H1 (cell line): ENCODE results near the gene WIPF1. TPM values are rescaled to one million over a fixed set of nuclear protein-coding genes. Genes with fewer than 3 reads are reported as not detected.
A peak's percentile ranks its signal among the peaks of the same experiment; 100 is the strongest.

Experiments
- CTCF ChIA-PET: fragments of 300-600 bp; sonication (Branson Sonifier 250); formaldehyde crosslinking; loops from one replicate; lab custom pipeline; 2021; ENCODE audit not compliant: partially characterized antibody; lab: Charles Lee
- POLR2A ChIA-PET: fragments of 300-600 bp; sonication (Branson Sonifier 250); formaldehyde crosslinking; loops from one replicate; lab custom pipeline; 2021; ENCODE audit warnings: inconsistent platforms; ENCODE audit not compliant: partially characterized antibody; lab: Charles Lee
- DNase-seq, 2 experiments: peaks; one replicate each; pipeline versions ENCODE4 v3.0.0 to v3.0.0-alpha.2; 2010 to 2022; ENCODE audit warnings: low spot score in 2 of 2, low read depth in 1 of 2, mixed read lengths in 1 of 2
- FAIRE-seq: peaks from 2 replicates; lab custom pipeline; 2011; peaks lifted over from hg19 to GRCh38; lab: Jason Lieb, UNC
- H2AFZ ChIP-seq: 2 replicates; pipeline ENCODE4 v1.8.1; 2012; ENCODE audit warnings: low read length, inconsistent platforms
- H2AK5ac ChIP-seq: 2 replicates; pipeline ENCODE4 v1.6.1; 2013; ENCODE audit warnings: low read depth, low read length
- H2BK120ac ChIP-seq: replicated peaks from 2 replicates; pipeline ENCODE3; 2013; ENCODE audit warnings: low read depth, low read length, inconsistent platforms
- H2BK12ac ChIP-seq: 2 replicates; pipeline ENCODE4 v1.6.1; 2013; ENCODE audit warnings: low read depth, low read length
- H2BK15ac ChIP-seq: 2 replicates; pipeline ENCODE4 v1.6.1; 2013; ENCODE audit warnings: low read length
- H2BK20ac ChIP-seq: 2 replicates; pipeline ENCODE4 v1.6.1; 2013; ENCODE audit warnings: low read length
- H2BK5ac ChIP-seq: 2 replicates; pipeline ENCODE4 v1.6.1; 2013; ENCODE audit warnings: low read depth, low read length
- H3K14ac ChIP-seq: 2 replicates; pipeline ENCODE4 v1.6.1; 2013; ENCODE audit warnings: inconsistent platforms; ENCODE audit not compliant: insufficient read length
- H3K18ac ChIP-seq: 2 replicates; pipeline ENCODE4 v1.6.1; 2013; ENCODE audit warnings: low read length; ENCODE audit errors: extremely low read depth
- H3K23ac ChIP-seq: 2 replicates; pipeline ENCODE4 v1.6.1; 2013; ENCODE audit warnings: inconsistent platforms; ENCODE audit not compliant: insufficient read length
- H3K23me2 ChIP-seq: 2 replicates; pipeline ENCODE4 v1.6.1; 2013; ENCODE audit warnings: low read depth, low read length
- H3K27ac ChIP-seq: 2 replicates; pipeline ENCODE4 v1.6.1; 2011; ENCODE audit warnings: low read depth, low read length, inconsistent platforms
- H3K27me3 ChIP-seq, 4 experiments: replicated peaks in 1 of 4; 1 replicate in 1 of 4; 2 replicates in 3 of 4; pipeline versions ENCODE4 v1.6.1 to v1.8.1; 2011 to 2013; ENCODE audit warnings: low read length in 3 of 4, mild to moderate bottlenecking in 3 of 4, inconsistent platforms in 2 of 4, mixed read lengths in 2 of 4, moderate library complexity in 1 of 4; ENCODE audit not compliant: control insufficient read depth in 3 of 4, insufficient read depth in 3 of 4; ENCODE audit errors: extremely low read depth in 1 of 4
- H3K36me3 ChIP-seq, 4 experiments: 2 replicates each; pipeline versions ENCODE4 v1.6.1 to v1.8.1; 2011 to 2013; ENCODE audit warnings: mild to moderate bottlenecking in 4 of 4, low read length in 3 of 4, moderate library complexity in 2 of 4, control low read depth in 1 of 4, inconsistent platforms in 1 of 4; ENCODE audit not compliant: insufficient read depth in 4 of 4, control insufficient read depth in 2 of 4
- H3K4ac ChIP-seq: replicated peaks from 2 replicates; pipeline ENCODE3; 2013; ENCODE audit warnings: low read length, low read depth, mixed read lengths, inconsistent platforms; ENCODE audit not compliant: insufficient read length
- H3K4me1 ChIP-seq, 4 experiments: replicated peaks in 1 of 4; 1 replicate in 1 of 4; 2 replicates in 3 of 4; pipeline versions ENCODE4 v1.6.1 to v1.8.1; 2011 to 2013; ENCODE audit warnings: low read length in 3 of 4, inconsistent platforms in 2 of 4, mixed read lengths in 1 of 4; ENCODE audit not compliant: insufficient read depth in 4 of 4, control insufficient read depth in 3 of 4
- H3K4me2 ChIP-seq, 2 experiments: 2 replicates each; pipeline versions ENCODE4 v1.6.1 to v1.8.1; 2011 to 2013; ENCODE audit warnings: low read depth in 2 of 2, low read length in 2 of 2, control low read depth in 1 of 2, inconsistent platforms in 1 of 2, mild to moderate bottlenecking in 1 of 2; ENCODE audit not compliant: insufficient read depth in 1 of 2
- H3K4me3 ChIP-seq, 4 experiments: fragments of 200-600, 300-600 bp in 1 of 4; sonication (generic), shearing (Covaris generic), sonication (Bioruptor Twin) in 1 of 4; 2 replicates each; pipeline versions ENCODE4 v1.5.1 to v1.8.1; 2011 to 2016; ENCODE audit warnings: low read length in 4 of 4, low read depth in 3 of 4, control low read depth in 2 of 4, inconsistent platforms in 2 of 4, mild to moderate bottlenecking in 2 of 4, mixed read lengths in 1 of 4, moderate library complexity in 1 of 4; ENCODE audit not compliant: insufficient read depth in 2 of 4; ENCODE audit errors: extremely low read depth in 1 of 4
- H3K56ac ChIP-seq: replicated peaks from 2 replicates; pipeline ENCODE3; 2013; ENCODE audit warnings: low read depth, mild to moderate bottlenecking, mixed read lengths, low read length, inconsistent platforms; ENCODE audit not compliant: insufficient read length
- H3K79me1 ChIP-seq: 2 replicates; pipeline ENCODE4 v1.6.1; 2013; ENCODE audit warnings: low read depth, low read length, control low read depth
- H3K79me2 ChIP-seq, 2 experiments: 2 replicates each; pipeline versions ENCODE4 v1.6.1 to v1.8.1; 2012 to 2013; ENCODE audit warnings: low read length in 2 of 2, mild to moderate bottlenecking in 2 of 2, inconsistent platforms in 1 of 2; ENCODE audit not compliant: insufficient read depth in 2 of 2, control insufficient read depth in 1 of 2
- H3K9ac ChIP-seq, 4 experiments: replicated peaks in 1 of 4; 1 replicate in 1 of 4; 2 replicates in 3 of 4; pipeline versions ENCODE4 v1.6.1 to v1.8.1; 2011 to 2013; ENCODE audit warnings: low read depth in 3 of 4, low read length in 3 of 4, control low read depth in 2 of 4, mild to moderate bottlenecking in 2 of 4, moderate library complexity in 2 of 4, inconsistent platforms in 1 of 4; ENCODE audit errors: extremely low read depth in 1 of 4
- H3K9me3 ChIP-seq, 2 experiments: 2 replicates each; pipeline versions ENCODE4 v1.6.1 to v1.8.1; 2012 to 2013; ENCODE audit warnings: mild to moderate bottlenecking in 2 of 2, moderate library complexity in 2 of 2, control low read depth in 1 of 2, inconsistent platforms in 1 of 2, low read depth in 1 of 2, low read length in 1 of 2, mixed read lengths in 1 of 2; ENCODE audit not compliant: insufficient read depth in 2 of 2
- H4K20me1 ChIP-seq, 2 experiments: replicated peaks in 1 of 2; 2 replicates each; pipeline versions ENCODE3 to v1.8.1; 2011 to 2013; ENCODE audit warnings: inconsistent platforms in 2 of 2, low read length in 2 of 2, mild to moderate bottlenecking in 1 of 2; ENCODE audit not compliant: insufficient read depth in 2 of 2, control insufficient read depth in 1 of 2
- H4K5ac ChIP-seq: 2 replicates; pipeline ENCODE4 v1.6.1; 2013; ENCODE audit warnings: low read length, low read depth, mixed read lengths, inconsistent platforms; ENCODE audit not compliant: insufficient read length
- H4K8ac ChIP-seq: 2 replicates; pipeline ENCODE4 v1.8.0; 2013; ENCODE audit warnings: mild to moderate bottlenecking, moderate library complexity, low read length, inconsistent platforms; ENCODE audit not compliant: insufficient read depth; ENCODE audit errors: extremely low read depth
- H4K91ac ChIP-seq: replicated peaks from 2 replicates; pipeline ENCODE3; 2013; ENCODE audit warnings: low read length, mixed read lengths, inconsistent platforms; ENCODE audit not compliant: insufficient read length
- CBX8 ChIP-seq: fragments of 300-800, 300-1000 bp; sonication (generic); IDR thresholded peaks from 2 replicates; pipeline ENCODE4 v1.7.1; 2016; ENCODE audit warnings: low read depth, low read length, borderline replicate concordance
- CHD2 ChIP-seq: IDR thresholded peaks from 2 replicates; pipeline ENCODE4 v1.6.1; 2012; ENCODE audit warnings: low read length, improper control_type of control experiment
- E2F6 ChIP-seq: IDR thresholded peaks from 2 replicates; pipeline ENCODE4 v1.6.1; 2012; ENCODE audit warnings: inconsistent platforms
- FOSL1 ChIP-seq: IDR thresholded peaks from 2 replicates; pipeline ENCODE4 v1.6.1; 2011; ENCODE audit warnings: mild to moderate bottlenecking, low read depth, low read length, moderate library complexity; ENCODE audit not compliant: insufficient read depth
- HDAC2 ChIP-seq, 2 experiments: fragments of 300-600 bp in 1 of 2; sonication (generic) in 1 of 2; IDR thresholded peaks; 2 replicates each; pipeline ENCODE4 v1.6.1; 2011 to 2012; ENCODE audit warnings: low read depth in 2 of 2, low read length in 2 of 2, mild to moderate bottlenecking in 2 of 2, moderate library complexity in 2 of 2, borderline replicate concordance in 1 of 2, inconsistent platforms in 1 of 2
- JUN ChIP-seq: IDR thresholded peaks from 2 replicates; pipeline ENCODE4 v1.6.1; 2011; ENCODE audit warnings: low read depth, mild to moderate bottlenecking, improper control_type of control experiment, low read length
- KDM1A ChIP-seq: fragments of 200-600, 300-600 bp; sonication (generic); IDR thresholded peaks from 2 replicates; pipeline ENCODE4 v1.7.1; 2016; ENCODE audit warnings: mild to moderate bottlenecking, low read length, borderline replicate concordance
- POLR2AphosphoS5 ChIP-seq: IDR thresholded peaks from 2 replicates; pipeline ENCODE4 v1.6.1; 2011; ENCODE audit warnings: low read depth, low read length
- POU5F1 ChIP-seq: IDR thresholded peaks from 2 replicates; pipeline ENCODE4 v1.6.1; 2011; ENCODE audit warnings: low read depth, mild to moderate bottlenecking, low read length, moderate library complexity
- RXRA ChIP-seq: IDR thresholded peaks from 2 replicates; pipeline ENCODE4 v1.6.1; 2011; ENCODE audit warnings: low read depth, mild to moderate bottlenecking, low read length, moderate library complexity; ENCODE audit not compliant: insufficient read depth
- SAP30 ChIP-seq: fragments of 300-600 bp; sonication (generic); IDR thresholded peaks from 2 replicates; pipeline ENCODE4 v1.7.1; 2012; ENCODE audit warnings: low read length, moderate library complexity, mild to moderate bottlenecking, inconsistent platforms; ENCODE audit not compliant: insufficient read depth, insufficient replicate concordance
- SIX5 ChIP-seq: IDR thresholded peaks from 2 replicates; pipeline ENCODE4 v1.6.1; 2011; ENCODE audit warnings: mild to moderate bottlenecking, low read depth, low read length
- WGBS, 2 experiments: shearing (Covaris generic) in 1 of 2; methylation state at CpG; one replicate each; pipeline versions ENCODE4 v1.1.6 to v1.1.7; 2013 to 2015; ENCODE audit warnings: low lambda C conversion rate in 2 of 2, mixed read lengths in 2 of 2, inconsistent platforms in 1 of 2, low coverage in 1 of 2, missing lambda C conversion rate in 1 of 2; ENCODE audit not compliant: insufficient replicate concordance in 2 of 2, insufficient coverage in 1 of 2, insufficient read length in 1 of 2; ENCODE audit errors: extremely low coverage in 1 of 2, missing lambda C conversion rate in 1 of 2; 5-methylcytosine and 5-hydroxymethylcytosine counted together
- polyA plus RNA-seq, 7 experiments: library from polyadenylated mRNA; depleted of rRNA in 3 of 7; stranded (reverse) in 5 of 7; unstranded in 2 of 7; fragments of >200 nt in 5 of 7; fragments of 200-250 nt in 2 of 7; gene quantifications; 1 replicate in 5 of 7; 2 replicates in 1 of 7; 4 replicates in 1 of 7; pipeline versions ENCODE4 v1.2.1 to v1.2.3, GENCODE V29; 2011 to 2013; ENCODE audit warnings: missing spikeins in 2 of 7, mixed read lengths in 2 of 7
- total RNA-seq: library from RNA; stranded (reverse); fragmentation: NEBNext Ultra II Directional; extraction: Animal tissue kit (Norgen Biotek cat#: 25700); gene quantifications from 2 replicates; pipeline ENCODE4 v1.2.1, GENCODE V29; 2021

The WIPF1 gene
- total and polyA plus RNA-seq, 2 of the 8 experiments (the other 6 are each of a cell fraction or from before 2014, with no cell fraction given) = 4.7 to 5.2 TPM

GRCh38 chr2:174563530-174564282, 33.9 kb downstream of the WIPF1 start:
- DNase-seq = peak in 1 of 2 experiments; percentile 29
- H3K18ac ChIP-seq = no peak overlapping the region
- no peak overlapping the region for H2BK15ac ChIP-seq
- no peak overlapping the region for H2BK20ac ChIP-seq
- no peaks in the 10 kb centered on the region for H3K36me3 ChIP-seq
- ChIA-PET POLR2A (interaction anchor here (0.9 kb wide), 1 partner anchor 8 kb away, joined by 3 read pairs; no protein-coding TSS in a partner anchor), CTCF (interaction anchor here (0.6 to 2.1 kb wide), 5 partner anchors 14 to 122 kb away, joined by 3 to 10 read pairs (median 3); no protein-coding TSS in a partner anchor)
- H3K9ac ChIP-seq = no peak overlapping the region
- H2BK5ac ChIP-seq = no peak overlapping the region
- no peaks in the 10 kb centered on the region for H3K79me2 ChIP-seq
- no peak overlapping the region for H3K14ac ChIP-seq
- H3K4me2 ChIP-seq = no peak overlapping the region
- H3K9me3 ChIP-seq = no peaks in the 10 kb centered on the region
- no peak overlapping the region for H2BK12ac ChIP-seq
- no peaks in the 10 kb centered on the region for H3K27me3 ChIP-seq
- no peak overlapping the region for H2AFZ ChIP-seq
- 93% methylated on average over 5 of the region's 5 CpGs; no CpG with 5 or more reads in 1 of the 2 experiments for WGBS, 2 experiments
- no peak overlapping the region for H2BK120ac ChIP-seq
- no peaks in the 10 kb centered on the region for H4K20me1 ChIP-seq
- no peak for FAIRE-seq
- no peak overlapping the region for H4K5ac ChIP-seq
- H3K4ac ChIP-seq = no peak overlapping the region
- no peaks in the 10 kb centered on the region for H3K23me2 ChIP-seq
- H3K23ac ChIP-seq = no peak overlapping the region
- H3K4me3 ChIP-seq = no peak overlapping the region
- H4K8ac ChIP-seq = 0 out of 2 replicates have a peak overlapping the region, but pooled peaks have one; percentile 1
- H3K27ac ChIP-seq = no peak overlapping the region
- H3K4me1 ChIP-seq = no peaks in the 10 kb centered on the region
- no peak overlapping the region for H2AK5ac ChIP-seq
- no peaks in the 10 kb centered on the region for H3K79me1 ChIP-seq
- no peak overlapping the region for H3K56ac ChIP-seq
- H4K91ac ChIP-seq = no peak overlapping the region
- TF ChIP-seq JUN (no peak), KDM1A (no peak), CBX8 (no peak), HDAC2 (IDR thresholded peaks at IDR 0.05; ENCODE audit: borderline replicate concordance in 1 of 2, low read depth in 2 of 2, low read length in 2 of 2) (no peak), POU5F1 (no peak), FOSL1 (no peak), SAP30 (no peak), SIX5 (no peak), RXRA (no peak), CHD2 (no peak), POLR2AphosphoS5 (no peak), E2F6 (no peak)
